ENCODE data around the gene LAMA3.
"Not testable (repeated sequence)": the region's sequence is repeated elsewhere in the genome, so short reads cannot be mapped to it uniquely, and the experiment has no call there.

LAMA3 gene

DNA sequence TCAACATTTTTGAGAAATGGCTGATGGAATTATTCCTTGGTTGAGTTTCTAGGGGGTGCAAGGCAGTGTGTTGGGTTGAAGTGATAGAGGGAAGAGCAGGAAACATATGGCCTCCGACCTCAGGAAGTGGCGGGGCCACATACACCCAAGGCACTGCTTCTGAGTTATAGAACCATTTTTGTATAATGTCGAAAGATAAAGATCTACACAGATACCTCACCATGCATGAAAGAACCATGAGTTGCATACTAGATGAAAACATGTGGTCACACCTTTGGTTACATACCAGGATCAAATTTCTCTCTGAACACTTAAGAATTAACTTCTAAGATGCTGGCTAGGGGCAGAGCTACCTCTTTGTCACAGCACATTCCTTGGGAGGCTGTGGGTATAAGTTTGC lies 23.2 kb downstream of the LAMA3 start:
- no peak for DNase-seq
- Mint-ChIP-seq H3K27me3 (ENCODE audit: low read depth, poor library complexity) (no peaks in the 10 kb centered on the region), H3K4me1 (no peaks in the 10 kb centered on the region), H3K36me3 (ENCODE audit: low read depth) (no peaks in the 10 kb centered on the region), H3K4me3 (no peak overlapping the region), H3K9me3 (peaks cover 3% of the 10 kb centered on the region), H3K27ac (no peak overlapping the region)
- TF ChIP-seq, protein P1, sequence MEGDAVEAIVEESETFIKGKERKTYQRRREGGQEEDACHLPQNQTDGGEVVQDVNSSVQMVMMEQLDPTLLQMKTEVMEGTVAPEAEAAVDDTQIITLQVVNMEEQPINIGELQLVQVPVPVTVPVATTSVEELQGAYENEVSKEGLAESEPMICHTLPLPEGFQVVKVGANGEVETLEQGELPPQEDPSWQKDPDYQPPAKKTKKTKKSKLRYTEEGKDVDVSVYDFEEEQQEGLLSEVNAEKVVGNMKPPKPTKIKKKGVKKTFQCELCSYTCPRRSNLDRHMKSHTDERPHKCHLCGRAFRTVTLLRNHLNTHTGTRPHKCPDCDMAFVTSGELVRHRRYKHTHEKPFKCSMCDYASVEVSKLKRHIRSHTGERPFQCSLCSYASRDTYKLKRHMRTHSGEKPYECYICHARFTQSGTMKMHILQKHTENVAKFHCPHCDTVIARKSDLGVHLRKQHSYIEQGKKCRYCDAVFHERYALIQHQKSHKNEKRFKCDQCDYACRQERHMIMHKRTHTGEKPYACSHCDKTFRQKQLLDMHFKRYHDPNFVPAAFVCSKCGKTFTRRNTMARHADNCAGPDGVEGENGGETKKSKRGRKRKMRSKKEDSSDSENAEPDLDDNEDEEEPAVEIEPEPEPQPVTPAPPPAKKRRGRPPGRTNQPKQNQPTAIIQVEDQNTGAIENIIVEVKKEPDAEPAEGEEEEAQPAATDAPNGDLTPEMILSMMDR (IDR thresholded peaks at IDR 0.05) = no peak

DNA sequence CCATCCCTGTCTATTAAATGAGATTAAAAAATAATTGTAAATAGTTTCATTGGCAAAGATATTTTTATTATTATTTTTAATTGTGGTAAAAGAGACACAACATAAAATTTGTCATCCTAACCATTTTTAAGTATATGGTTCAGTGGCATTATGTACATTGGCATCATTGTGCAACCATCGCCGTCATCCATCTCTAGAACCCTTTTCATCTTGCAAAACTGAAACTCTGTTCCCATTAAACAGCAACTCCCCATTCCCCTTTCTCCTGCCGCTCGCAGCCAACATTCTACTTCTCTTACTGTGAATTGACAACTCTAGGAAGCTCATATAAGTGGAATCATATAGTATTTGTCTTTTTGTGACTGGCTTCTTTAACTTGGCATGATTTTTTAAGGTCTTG lies 25.3 kb downstream of the LAMA3 start:
- Mint-ChIP-seq H3K9me3 (no peaks in the 10 kb centered on the region), H3K4me1 (no peaks in the 10 kb centered on the region), H3K27ac (no peak overlapping the region), H3K4me3 (no peak overlapping the region), H3K36me3 (ENCODE audit: low read depth) (no peaks in the 10 kb centered on the region), H3K27me3 (ENCODE audit: low read depth, poor library complexity) (peaks cover 4% of the 10 kb centered on the region)
- DNase-seq = no peak
- TF ChIP-seq, protein P1 (IDR thresholded peaks at IDR 0.05) = no peak

DNA sequence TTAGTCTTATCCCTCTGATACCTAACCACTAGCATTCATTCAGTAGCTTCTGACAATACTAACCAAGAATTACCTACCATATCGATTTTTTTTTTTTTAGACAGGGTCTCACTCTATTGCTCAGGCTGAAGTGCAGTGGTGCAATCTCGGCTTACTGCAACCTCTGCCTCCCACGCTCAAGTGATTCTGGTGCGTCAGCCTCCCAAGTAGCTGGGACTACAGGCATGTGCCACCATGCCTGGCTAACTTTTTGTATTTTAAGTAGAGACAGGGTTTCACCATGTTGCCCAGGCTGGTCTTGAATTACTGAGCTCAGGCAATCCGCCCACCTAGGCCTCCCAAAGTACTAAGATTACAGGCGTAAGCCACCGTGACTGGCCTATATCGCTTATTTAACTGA lies 26.8 kb downstream of the LAMA3 start:
- not testable (repeated sequence) for H3K9me3 Mint-ChIP-seq; H3K36me3 Mint-ChIP-seq (ENCODE audit: low read depth); H3K27me3 Mint-ChIP-seq (ENCODE audit: low read depth, poor library complexity); H3K4me3 Mint-ChIP-seq; DNase-seq; H3K4me1 Mint-ChIP-seq; H3K27ac Mint-ChIP-seq

DNA sequence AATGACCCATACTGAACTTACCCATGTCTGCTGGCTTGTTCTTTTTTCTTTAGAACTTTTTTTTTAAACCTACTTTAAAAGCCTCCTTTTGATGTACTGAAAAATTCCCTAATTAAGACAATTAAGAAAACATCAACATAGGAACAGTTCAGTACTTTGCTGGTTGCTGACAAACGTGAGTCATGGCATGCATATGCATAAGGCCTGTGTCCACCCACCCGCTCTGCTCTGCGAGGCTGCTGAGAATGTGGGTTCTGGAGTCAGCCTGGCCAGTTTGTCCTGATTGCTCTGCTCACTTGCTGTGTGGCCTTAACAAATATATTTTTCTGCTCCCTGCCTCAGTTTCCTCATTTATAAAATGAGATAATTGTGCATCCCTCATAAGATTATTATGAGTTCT lies 27.3 kb downstream of the LAMA3 start:
- no peaks in the 10 kb centered on the region for H3K36me3 Mint-ChIP-seq (ENCODE audit: low read depth)
- no peak overlapping the region for H3K4me3 Mint-ChIP-seq
- no peak overlapping the region for H3K27ac Mint-ChIP-seq
- H3K9me3 Mint-ChIP-seq = no peaks in the 10 kb centered on the region
- TF ChIP-seq, protein P1 (IDR thresholded peaks at IDR 0.05) = no peak
- DNase-seq = no peak
- H3K4me1 Mint-ChIP-seq = peaks cover under 1% of the 10 kb centered on the region
- peaks cover 4% of the 10 kb centered on the region for H3K27me3 Mint-ChIP-seq (ENCODE audit: low read depth, poor library complexity)

DNA sequence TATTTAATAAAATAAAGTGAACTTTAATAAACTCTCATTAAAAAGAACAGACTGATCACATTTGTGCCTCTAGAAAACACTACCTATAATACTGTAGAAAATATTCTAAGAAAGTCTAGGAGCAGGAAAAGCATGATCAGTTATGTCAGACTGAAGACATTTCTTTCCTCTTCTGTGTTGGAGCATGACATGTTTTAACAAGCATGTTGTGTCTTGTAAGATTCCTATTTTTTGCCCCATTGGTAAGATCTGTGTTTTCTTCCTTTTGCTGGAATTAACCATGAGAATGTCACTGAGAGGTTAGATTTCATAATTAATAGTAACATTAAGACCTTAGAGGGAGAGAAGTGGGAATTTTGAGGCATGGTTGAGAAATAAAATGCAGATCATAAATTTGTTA lies 27.7 kb downstream of the LAMA3 start:
- DNase-seq = no peak
- TF ChIP-seq, protein P1 (IDR thresholded peaks at IDR 0.05) = no peak
- Mint-ChIP-seq H3K27me3 (ENCODE audit: low read depth, poor library complexity) (peaks cover 4% of the 10 kb centered on the region), H3K36me3 (ENCODE audit: low read depth) (no peaks in the 10 kb centered on the region), H3K4me3 (no peak overlapping the region), H3K9me3 (no peaks in the 10 kb centered on the region), H3K27ac (no peak overlapping the region), H3K4me1 (peaks cover 5% of the 10 kb centered on the region)

DNA sequence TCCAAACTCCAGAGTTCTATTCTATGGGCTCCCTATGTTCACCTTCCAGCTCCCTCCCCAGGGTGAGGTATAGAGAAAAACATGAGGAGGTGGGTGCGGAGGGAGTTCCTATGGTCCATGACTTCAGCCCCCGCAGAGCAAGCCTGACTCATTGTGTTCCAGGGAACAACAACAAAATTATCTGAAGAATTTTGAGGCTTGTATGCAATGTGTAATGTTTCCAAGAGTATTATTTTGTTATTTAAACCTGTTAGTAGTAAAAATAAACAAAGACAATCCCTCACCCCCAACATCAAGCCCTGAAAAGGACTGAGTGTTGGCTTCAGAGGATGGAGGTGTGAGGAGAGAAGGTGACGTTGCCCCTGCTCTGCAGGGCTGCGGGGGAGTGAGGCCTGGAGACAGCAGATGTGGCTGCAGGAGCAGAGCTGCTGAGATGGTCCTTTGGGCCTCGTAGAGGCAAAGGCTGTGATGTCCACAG lies 29.0 kb downstream of the LAMA3 start:
- H3K27ac Mint-ChIP-seq = no peak overlapping the region
- no peak for DNase-seq
- H3K4me1 Mint-ChIP-seq = peaks cover 14% of the 10 kb centered on the region
- TF ChIP-seq, protein P1 (IDR thresholded peaks at IDR 0.05) = no peak
- peaks cover 4% of the 10 kb centered on the region for H3K27me3 Mint-ChIP-seq (ENCODE audit: low read depth, poor library complexity)
- H3K4me3 Mint-ChIP-seq = no peak overlapping the region
- no peaks in the 10 kb centered on the region for H3K36me3 Mint-ChIP-seq (ENCODE audit: low read depth)
- no peaks in the 10 kb centered on the region for H3K9me3 Mint-ChIP-seq
